Activated CD8-positive, alpha-beta memory T cell treated with anti-CD3 and anti-CD28 coated beads, Interleukin-2, amount 50 U/mL, for 24 hours (primary cell): Measurements from ENCODE around the gene HSD17B10.
"Not testable (repeated sequence)": the region's sequence is repeated elsewhere in the genome, so short reads cannot be mapped to it uniquely, and the experiment has no call there.

ENCODE experiments used
- DNase-seq: peaks from one replicate; pipeline ENCODE4 v3.0.0-alpha.2; 2020; ENCODE audit errors: extremely low read depth

Gene HSD17B10

GRCh38 chrX:53437206-53437605 is 3.0 kb upstream of the HSD17B10 start:
- DNase-seq = no peak

GRCh38 chrX:53435997-53436396 is 1.8 kb upstream of the HSD17B10 start:
- DNase-seq = peak; percentile 19

GRCh38 chrX:53430231-53430630 is 3.9 kb downstream of the HSD17B10 start:
- DNase-seq = no peak

GRCh38 chrX:53429755-53430154 is 4.4 kb downstream of the HSD17B10 start:
- no peak for DNase-seq

- no peak for DNase-seq
Measured at GRCh38 chrX:53422861-53423306, 11.3 kb downstream of the HSD17B10 start, which contains the start of gene RIBC1. Gene RIBC1, plus strand, starts transcription at chrX:53422873. Its CDS starts 3,404 bp downstream, at chrX:53426277.

- peak; percentile 87 for DNase-seq
Measured at GRCh38 chrX:53422086-53422860, 11.9 kb downstream of the HSD17B10 start, which contains the start of gene SMC1A. Gene SMC1A, minus strand, starts transcription at chrX:53422654. Its CDS starts 54 bp downstream, at chrX:53422600.

- DNase-seq = no peak
Measured at GRCh38 chrX:53421772-53422085, 12.4 kb downstream of the HSD17B10 start.

GRCh38 chrX:53421125-53421524 is 13.0 kb downstream of the HSD17B10 start:
- no peak for DNase-seq

GRCh38 chrX:53420351-53420750 is 13.8 kb downstream of the HSD17B10 start:
- not testable (repeated sequence) for DNase-seq

- no peak for DNase-seq
Measured at GRCh38 chrX:53412446-53412845, 21.7 kb downstream of the HSD17B10 start.

- no peak for DNase-seq
Measured at GRCh38 chrX:53403535-53403934, 30.6 kb downstream of the HSD17B10 start.

GRCh38 chrX:53398216-53398615 is 36.0 kb downstream of the HSD17B10 start:
- no peak for DNase-seq

- no peak for DNase-seq
Measured at GRCh38 chrX:53395605-53396298, 38.4 kb downstream of the HSD17B10 start.

- no peak for DNase-seq
Measured at GRCh38 chrX:53383376-53384076, 50.6 kb downstream of the HSD17B10 start.
